Activated T-helper 1 cell treated with anti-CD3 and anti-CD28 coated beads, Interleukin-12 subunit alpha, Interleukin-12 subunit beta, Interleukin-2, Interleukin-4 antibody, amounts not matched to agents 30 ng/mL and 10 ng/mL and 1 ng/mL, durations not matched to agents 14 hours and 24 hours and 36 hours (primary cell): ENCODE measurements around the gene METRNL. TPM values are rescaled to one million over a fixed set of nuclear protein-coding genes. Genes with fewer than 3 reads are reported as not detected.
"Not testable (repeated sequence)": the region's sequence is repeated elsewhere in the genome, so short reads cannot be mapped to it uniquely, and the experiment has no call there.

ENCODE experiments used
- DNase-seq: peaks from one replicate; pipeline ENCODE4 v3.0.0; 2021; ENCODE audit warnings: low spot score
- H3K27ac Mint-ChIP-seq: one replicate; pipeline ENCODE4 v1.8.0; 2021; ENCODE audit warnings: mild to moderate bottlenecking, mixed read lengths
- H3K27me3 Mint-ChIP-seq: one replicate; pipeline ENCODE4 v1.8.0; 2022; ENCODE audit warnings: mild to moderate bottlenecking, moderate library complexity, mixed read lengths; ENCODE audit not compliant: insufficient read depth
- H3K36me3 Mint-ChIP-seq: one replicate; pipeline ENCODE4 v1.8.0; 2021; ENCODE audit warnings: low read depth, mixed read lengths
- H3K4me1 Mint-ChIP-seq: one replicate; pipeline ENCODE4 v1.8.0; 2021; ENCODE audit warnings: low read depth, mixed read lengths
- H3K4me3 Mint-ChIP-seq: one replicate; pipeline ENCODE4 v1.8.0; 2021; ENCODE audit warnings: mild to moderate bottlenecking, moderate library complexity, mixed read lengths
- H3K9me3 Mint-ChIP-seq: one replicate; pipeline ENCODE4 v1.8.0; 2021; ENCODE audit warnings: mixed read lengths
- intact Hi-C: fragments of 100-400 bp; cut with micrococcal nuclease; formaldehyde crosslinking; loops from one replicate; pipeline ENCODE4 v1.15.1; 2024
- total RNA-seq: library from RNA; stranded (reverse); gene quantifications from 2 replicates; pipeline ENCODE4 v1.2.3, GENCODE V29; 2022

Gene METRNL
- total RNA-seq, 1 donor from 2014 or later, result 31.1 TPM

DNA sequence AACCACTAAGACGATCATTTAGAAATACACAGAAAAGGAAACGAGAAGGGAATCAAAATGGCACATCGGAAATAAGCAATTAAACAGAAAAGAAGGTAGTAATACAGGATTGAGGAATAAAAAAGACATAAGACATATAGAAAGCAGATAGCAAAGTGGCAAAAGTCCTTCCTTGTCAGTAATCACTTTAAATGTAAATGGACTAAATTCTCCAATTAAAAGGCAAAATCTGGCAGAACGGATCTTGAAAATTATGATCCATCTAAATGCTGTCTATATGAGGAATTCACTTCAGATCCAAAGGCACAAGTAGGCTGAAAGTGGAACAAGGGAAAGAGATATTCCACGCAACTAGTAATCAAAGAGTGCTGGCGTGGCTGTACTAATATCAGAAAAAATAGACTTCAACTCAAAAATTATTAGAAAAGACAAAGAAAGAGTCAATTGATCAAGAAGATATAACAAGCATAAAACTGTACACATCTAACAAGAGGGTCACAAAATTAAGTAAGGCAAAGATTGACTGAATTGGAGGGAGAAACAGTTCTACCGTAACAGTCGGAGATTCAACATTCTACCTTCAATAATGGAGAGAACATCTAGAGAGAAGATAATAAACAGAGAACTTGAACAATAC is 36.8 kb upstream of the METRNL start:
- no peak overlapping the region for H3K27ac Mint-ChIP-seq
- intact Hi-C loops, result loop anchor here (10.0 kb wide), 1 partner anchor 178 kb away; no protein-coding TSS in a partner anchor
- H3K27me3 Mint-ChIP-seq, result no peaks in the 10 kb centered on the region
- no peak for DNase-seq
- H3K36me3 Mint-ChIP-seq, result peaks cover 49% of the 10 kb centered on the region
- H3K4me1 Mint-ChIP-seq, result peaks cover 17% of the 10 kb centered on the region
- no peak overlapping the region for H3K4me3 Mint-ChIP-seq
- peaks cover 44% of the 10 kb centered on the region for H3K9me3 Mint-ChIP-seq

DNA sequence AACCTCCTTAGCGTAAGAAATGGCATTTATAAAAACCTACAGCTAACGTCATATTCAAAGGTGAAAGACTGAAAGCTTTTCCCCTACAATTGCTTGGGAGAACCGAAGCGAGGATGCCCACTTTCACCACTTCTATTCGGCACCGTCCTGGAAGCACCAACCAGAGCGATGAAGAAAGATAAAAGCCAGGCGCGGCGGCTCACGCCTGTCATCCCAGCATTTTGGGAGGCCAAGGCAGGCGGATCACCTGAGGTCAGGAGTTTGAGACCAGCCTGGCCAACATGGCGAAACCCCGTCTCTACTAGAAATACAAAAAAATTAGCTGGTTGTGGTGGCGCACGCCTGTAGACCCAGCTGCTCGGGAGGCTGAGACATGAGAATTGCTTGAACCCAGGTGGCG is 34.9 kb upstream of the METRNL start:
- DNase-seq, H3K27me3 Mint-ChIP-seq, H3K27ac Mint-ChIP-seq, H3K4me3 Mint-ChIP-seq: not testable (repeated sequence)
- H3K4me1 Mint-ChIP-seq, result peaks cover 29% of the 10 kb centered on the region
- H3K36me3 Mint-ChIP-seq, result peaks cover 54% of the 10 kb centered on the region
- intact Hi-C loops, result loop anchor here (10.0 kb wide), 1 partner anchor 180 kb away; no protein-coding TSS in a partner anchor
- peaks cover 44% of the 10 kb centered on the region for H3K9me3 Mint-ChIP-seq

DNA sequence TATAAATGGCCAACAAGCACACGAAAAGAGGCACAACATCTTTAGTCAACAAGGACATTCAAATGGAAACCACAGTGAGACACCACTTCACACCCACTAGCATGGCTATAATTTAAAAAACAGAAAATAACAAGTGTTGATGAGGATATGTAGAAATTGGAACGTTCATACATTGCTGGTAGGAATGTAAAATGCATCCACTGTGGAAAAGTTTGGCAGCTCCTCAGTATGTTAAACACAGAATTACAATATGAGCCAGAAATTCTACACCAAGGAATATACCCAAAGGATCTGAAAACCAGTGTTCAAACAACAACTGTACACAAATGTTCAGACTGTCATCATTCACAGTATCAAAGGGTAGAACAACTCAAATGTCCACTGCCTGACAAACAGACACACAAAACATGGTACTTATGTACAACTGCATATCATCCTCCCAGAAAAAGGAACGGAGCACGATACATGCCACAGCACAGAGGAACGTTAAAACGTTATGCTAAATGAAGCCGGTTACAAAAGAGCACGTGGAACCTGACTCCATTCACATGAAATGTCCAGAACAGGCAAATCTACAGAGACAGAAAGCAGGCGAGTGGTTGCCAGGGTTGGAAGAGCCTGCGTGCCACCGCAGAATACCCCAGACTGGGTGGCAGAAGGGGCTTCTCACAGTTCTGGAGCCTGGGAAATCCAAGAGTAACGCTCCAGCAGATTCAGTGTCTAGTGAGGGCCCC is 32.8 kb upstream of the METRNL start:
- Mint-ChIP-seq H3K4me3 (peak overlapping the region; percentile 40), H3K27ac (no peak overlapping the region), H3K4me1 (peaks cover 35% of the 10 kb centered on the region), H3K36me3 (peaks cover 40% of the 10 kb centered on the region), H3K27me3 (no peaks in the 10 kb centered on the region), H3K9me3 (peaks cover 29% of the 10 kb centered on the region)
- no peak for DNase-seq
- intact Hi-C loops, result loop anchor here (10.0 kb wide), 1 partner anchor 182 kb away; no protein-coding TSS in a partner anchor

- no peak overlapping the region for H3K4me3 Mint-ChIP-seq
- peaks cover 25% of the 10 kb centered on the region for H3K9me3 Mint-ChIP-seq
- peaks cover 35% of the 10 kb centered on the region for H3K4me1 Mint-ChIP-seq
- DNase-seq, result no peak
- H3K36me3 Mint-ChIP-seq, result peaks cover 38% of the 10 kb centered on the region
- no peak overlapping the region for H3K27ac Mint-ChIP-seq
- H3K27me3 Mint-ChIP-seq, result no peaks in the 10 kb centered on the region
- intact Hi-C loops, result loop anchor here (10.0 kb wide), 1 partner anchor 182 kb away; no protein-coding TSS in a partner anchor
Observed at GRCh38 chr17:83047182-83047478, 32.3 kb upstream of the METRNL start.

DNA sequence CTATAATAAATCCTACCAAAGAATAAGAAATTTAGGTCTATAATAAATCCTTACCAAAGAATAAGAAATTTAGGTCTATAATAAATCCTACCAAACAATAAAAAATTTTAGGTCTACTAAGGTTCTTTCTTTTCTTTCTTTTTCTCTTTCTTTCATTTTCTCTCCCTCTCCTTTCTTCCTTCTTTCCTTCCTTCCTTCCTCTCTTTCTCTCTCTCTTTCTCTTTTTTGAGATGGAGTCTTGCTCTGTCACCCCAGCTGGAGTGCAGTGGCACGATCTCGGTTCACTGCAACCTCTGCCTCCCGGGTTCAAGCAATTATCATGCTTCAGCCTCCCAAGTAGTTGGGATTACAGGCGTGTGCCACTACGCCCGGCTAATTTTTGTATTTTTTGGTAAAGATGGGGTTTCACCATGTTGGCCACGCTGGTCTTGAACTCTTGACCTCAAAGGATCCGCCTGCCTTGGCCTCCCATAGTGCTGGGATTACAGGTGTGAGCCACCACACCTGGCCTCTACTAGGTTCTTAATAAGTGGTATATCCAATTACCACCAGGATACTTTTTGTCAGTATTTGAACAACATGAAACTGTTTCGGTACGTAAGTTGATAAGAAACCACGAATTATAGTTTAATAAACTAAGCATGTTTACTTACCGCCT is 31.5 kb upstream of the METRNL start:
- intact Hi-C loops, result loop anchor here (10.0 kb wide), 1 partner anchor 183 kb away; no protein-coding TSS in a partner anchor
- peaks cover 35% of the 10 kb centered on the region for H3K4me1 Mint-ChIP-seq

DNA sequence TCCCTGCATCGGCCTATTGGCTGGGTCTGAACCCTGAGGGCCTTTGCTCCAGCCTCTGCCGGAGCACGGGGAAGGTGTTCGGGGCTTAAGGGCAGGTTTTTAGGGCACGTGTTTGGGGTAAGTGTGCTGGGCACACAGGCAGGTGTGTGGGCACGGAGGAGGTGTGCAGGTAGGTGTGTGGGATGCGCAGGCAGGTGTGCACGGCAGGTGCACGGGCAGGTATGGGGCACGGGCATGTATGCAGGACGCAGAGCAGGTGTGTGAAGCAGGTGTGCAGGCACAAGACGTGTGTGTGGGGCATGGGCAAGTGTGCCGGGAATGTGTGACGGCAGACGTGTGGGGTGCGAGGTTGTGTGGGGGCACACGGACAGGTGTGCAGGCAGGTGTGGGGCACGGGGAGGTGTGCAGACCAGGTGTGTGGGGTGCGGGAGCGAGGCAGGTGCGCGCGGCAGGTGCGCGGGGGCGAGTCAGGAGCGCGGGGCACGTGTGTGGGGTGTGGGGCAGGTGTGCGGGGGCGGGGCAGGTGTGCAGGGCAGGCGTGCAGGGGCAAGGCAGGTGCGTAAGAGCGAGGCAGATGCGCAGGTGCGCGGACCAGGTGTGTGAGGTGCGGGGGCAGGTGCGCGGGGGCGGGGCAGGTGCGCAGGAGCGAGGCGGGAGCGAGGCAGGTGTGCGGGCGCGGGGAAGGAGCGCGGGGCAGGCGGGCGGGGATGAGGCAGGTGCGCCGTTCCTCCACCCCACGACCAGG is 28.6 kb upstream of the METRNL start:
- H3K9me3 Mint-ChIP-seq, result peaks cover 6% of the 10 kb centered on the region
- H3K4me3 Mint-ChIP-seq, result peak overlapping the region; percentile 90
- intact Hi-C loops, result loop anchor here (1.0 to 5.0 kb wide), 5 partner anchors 28 to 402 kb away; partner anchors contain the start of genes METRNL, TBCD and WDR45B
- no peak for DNase-seq
- peak overlapping the region; percentile 98 for H3K27ac Mint-ChIP-seq
- H3K36me3 Mint-ChIP-seq, result peaks cover 13% of the 10 kb centered on the region
- no peaks in the 10 kb centered on the region for H3K27me3 Mint-ChIP-seq
- peaks cover 30% of the 10 kb centered on the region for H3K4me1 Mint-ChIP-seq

More for the DNA sequence above, 31.5 kb upstream of the METRNL start:
- Mint-ChIP-seq H3K27ac (peak overlapping the region; percentile 90), H3K9me3 (peaks cover 17% of the 10 kb centered on the region), H3K4me3 (peak overlapping the region; percentile 79), H3K36me3 (peaks cover 31% of the 10 kb centered on the region)
- not testable (repeated sequence) for H3K27me3 Mint-ChIP-seq, DNase-seq

DNA sequence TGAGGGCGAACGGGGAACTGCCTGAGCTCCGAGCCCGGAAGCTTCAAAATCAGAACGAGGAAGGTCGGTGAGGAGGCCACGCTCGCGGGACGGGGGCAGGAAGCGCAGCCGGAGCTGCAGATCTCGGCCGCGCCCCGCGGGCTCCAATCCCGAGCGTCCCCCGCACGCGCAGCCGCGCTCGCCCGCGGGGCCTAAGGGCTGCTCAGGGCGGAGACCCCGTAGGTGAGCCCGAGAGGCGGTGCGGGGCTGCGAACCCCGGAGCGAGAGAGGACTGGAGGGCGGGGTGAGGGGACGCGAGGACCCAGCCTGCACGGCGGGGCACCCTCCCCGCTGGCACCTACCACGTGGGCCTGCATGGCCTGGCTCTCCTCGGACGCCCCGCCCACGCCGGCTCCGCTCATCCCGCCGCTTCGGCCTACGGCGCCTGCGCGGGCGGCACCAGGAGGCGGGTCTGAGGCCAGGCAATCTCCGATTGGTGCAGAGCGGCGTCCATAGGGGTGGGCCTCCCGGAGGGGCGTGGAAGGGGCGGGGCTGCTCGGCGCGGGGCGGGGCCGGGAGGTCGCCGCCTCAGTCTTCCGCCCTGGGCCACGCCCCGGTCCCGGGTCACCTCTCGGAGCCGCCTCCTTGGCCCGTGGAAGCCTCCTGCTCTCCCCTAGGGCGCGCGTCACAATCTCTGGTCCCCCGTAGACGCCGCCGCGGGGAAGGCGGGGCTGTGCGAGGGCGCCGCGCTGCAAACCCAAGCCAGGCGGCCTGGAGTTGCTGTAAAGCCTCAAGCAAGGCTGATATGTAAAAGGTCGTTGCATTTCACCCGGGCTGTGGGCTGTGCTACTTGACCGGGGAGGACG is 27.8 kb upstream of the METRNL start:
- H3K4me1 Mint-ChIP-seq, result peaks cover 26% of the 10 kb centered on the region
- peak overlapping the region; percentile 84 for H3K27ac Mint-ChIP-seq
- intact Hi-C loops, result loop anchor here (1.0 to 5.0 kb wide), 7 partner anchors 28 to 403 kb away; partner anchors contain the start of genes FN3KRP, METRNL, TBCD and WDR45B

DNA sequence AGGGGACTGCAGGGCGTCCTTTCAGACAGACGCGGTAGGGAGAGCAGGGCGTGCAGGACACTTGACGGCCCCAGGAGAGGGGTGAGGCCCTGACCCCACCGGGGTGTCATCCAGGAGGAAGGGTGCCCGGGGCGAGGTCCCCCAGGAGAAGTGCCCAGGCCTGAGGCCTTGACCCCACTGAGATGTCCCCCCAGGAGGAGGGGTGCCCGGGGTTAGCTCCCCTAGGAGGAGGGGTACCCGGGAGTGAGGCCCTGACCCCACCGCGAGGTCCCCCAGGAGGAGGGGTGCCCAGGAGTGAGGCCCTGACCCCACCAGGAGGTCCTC is 27.2 kb upstream of the METRNL start:
- DNase-seq, result no peak
- no peaks in the 10 kb centered on the region for H3K27me3 Mint-ChIP-seq
- H3K36me3 Mint-ChIP-seq, result peaks cover 7% of the 10 kb centered on the region
- intact Hi-C loops, result loop anchor here (1.0 to 5.0 kb wide), 3 partner anchors 74 to 336 kb away; partner anchors contain the start of genes FN3KRP and TBCD
- H3K9me3 Mint-ChIP-seq, result no peaks in the 10 kb centered on the region
- peak overlapping the region; percentile 72 for H3K4me3 Mint-ChIP-seq
- peaks cover 22% of the 10 kb centered on the region for H3K4me1 Mint-ChIP-seq
- H3K27ac Mint-ChIP-seq, result peak overlapping the region; percentile 84

More for the DNA sequence above, 27.8 kb upstream of the METRNL start:
- Mint-ChIP-seq H3K9me3 (peaks cover 3% of the 10 kb centered on the region), H3K27me3 (no peaks in the 10 kb centered on the region), H3K36me3 (peaks cover 9% of the 10 kb centered on the region), H3K4me3 (peak overlapping the region; percentile 90)
- DNase-seq, result peak; percentile 98

- no peaks in the 10 kb centered on the region for H3K9me3 Mint-ChIP-seq
- H3K27ac Mint-ChIP-seq, result no peak overlapping the region
- peaks cover 18% of the 10 kb centered on the region for H3K4me1 Mint-ChIP-seq
- peaks cover 3% of the 10 kb centered on the region for H3K36me3 Mint-ChIP-seq
- DNase-seq, result no peak
- peaks cover 2% of the 10 kb centered on the region for H3K27me3 Mint-ChIP-seq
- intact Hi-C loops, result loop anchor here (5.0 kb wide), 1 partner anchor 301 kb away; the partner anchor contains the start of gene TBCD
- H3K4me3 Mint-ChIP-seq, result peak overlapping the region; percentile 15
Observed at GRCh38 chr17:83053021-83053681, 26.3 kb upstream of the METRNL start.

DNA sequence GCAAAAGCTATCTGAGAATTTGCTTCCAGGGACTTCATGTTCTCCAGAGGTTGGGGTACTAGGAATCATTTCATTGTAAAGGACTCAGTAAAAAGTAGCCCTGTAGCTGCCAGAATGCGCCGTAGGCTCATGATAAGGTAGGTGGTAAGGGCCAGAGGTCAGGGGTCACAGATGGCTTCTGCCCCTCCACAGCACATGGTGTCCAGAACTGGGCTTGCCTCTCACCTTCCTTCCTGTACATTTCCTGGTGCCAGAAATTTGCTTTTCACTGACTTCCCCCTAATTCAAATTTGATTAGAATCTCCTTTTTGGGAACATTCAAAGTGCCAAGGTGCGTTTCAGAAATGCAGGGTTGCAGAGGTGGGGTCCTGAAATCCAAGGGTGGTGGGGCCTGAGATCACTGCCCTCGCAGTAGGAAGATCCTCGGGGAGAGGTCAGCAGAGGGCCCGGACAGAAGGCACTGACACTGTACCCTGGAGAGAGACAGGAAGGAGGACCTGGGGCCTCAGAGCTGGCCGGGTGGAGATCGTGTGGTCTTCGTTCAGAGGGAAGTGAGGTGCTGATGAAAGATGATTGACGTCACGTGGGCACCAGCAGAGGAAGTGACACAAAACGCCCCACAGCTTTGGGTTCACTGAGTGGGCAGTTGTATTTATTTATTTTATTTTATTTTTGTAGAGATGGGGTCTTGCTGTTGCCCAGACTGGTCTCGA is 25.5 kb upstream of the METRNL start:
- Mint-ChIP-seq H3K4me3 (no peak overlapping the region), H3K27ac (peak overlapping the region; percentile 53), H3K36me3 (no peaks in the 10 kb centered on the region), H3K4me1 (peaks cover 11% of the 10 kb centered on the region), H3K27me3 (peaks cover 2% of the 10 kb centered on the region), H3K9me3 (no peaks in the 10 kb centered on the region)
- DNase-seq, result no peak
- intact Hi-C loops, result loop anchor here (5.0 kb wide), 1 partner anchor 302 kb away; the partner anchor contains the start of gene TBCD
